DOHH2 (cell line): ENCODE results near the gene NCAM2.

Source experiments
- H3F3A ChIP-seq: fragments of 200-600 bp; sonication (generic), shearing (Covaris generic); 2 replicates; pipeline ENCODE4 v1.6.0; 2016; ENCODE audit warnings: antibody characterized with exemption, mild to moderate bottlenecking; ENCODE audit not compliant: control insufficient read depth, insufficient read depth
- H3K27ac ChIP-seq: fragments of 200-600 bp; sonication (generic); 2 replicates; pipeline ENCODE4 v1.5.1; 2014; ENCODE audit warnings: low read depth, mild to moderate bottlenecking, low read length, moderate library complexity
- H3K27me3 ChIP-seq: fragments of 200-600 bp; sonication (generic); 2 replicates; pipeline ENCODE4 v1.6.1; 2014; ENCODE audit warnings: mild to moderate bottlenecking, low read length, mixed read lengths; ENCODE audit not compliant: control insufficient read depth
- H3K36me3 ChIP-seq: fragments of 200-600 bp; sonication (generic); 2 replicates; pipeline ENCODE4 v1.6.1; 2014; ENCODE audit warnings: mild to moderate bottlenecking, low read length, moderate library complexity, mixed read lengths; ENCODE audit not compliant: control insufficient read depth
- H3K4me1 ChIP-seq: fragments of 200-600 bp; sonication (generic); 2 replicates; pipeline ENCODE4 v1.6.1; 2014; ENCODE audit warnings: mild to moderate bottlenecking, low read length, mixed read lengths; ENCODE audit not compliant: control insufficient read depth
- H3K4me2 ChIP-seq: fragments of 200-600 bp; sonication (generic); 2 replicates; pipeline ENCODE4 v1.6.0; 2014; ENCODE audit warnings: mild to moderate bottlenecking, low read length, moderate library complexity
- H3K4me3 ChIP-seq: fragments of 200-600 bp; sonication (generic); 2 replicates; pipeline ENCODE4 v1.5.1; 2014; ENCODE audit warnings: mild to moderate bottlenecking, low read length, mixed read lengths
- H3K79me2 ChIP-seq: fragments of 200-600 bp; sonication (generic); 2 replicates; pipeline ENCODE4 v1.6.1; 2014; ENCODE audit warnings: mild to moderate bottlenecking, low read length, mixed read lengths; ENCODE audit not compliant: control insufficient read depth
- H3K9me2 ChIP-seq: fragments of 200-600 bp; sonication (generic); replicated peaks from 2 replicates; pipeline ENCODE4 v1.6.1; 2014; ENCODE audit warnings: mild to moderate bottlenecking, low read length, mixed read lengths; ENCODE audit not compliant: control insufficient read depth
- H3K9me3 ChIP-seq: fragments of 200-600 bp; sonication (generic); 2 replicates; pipeline ENCODE4 v1.6.1; 2014; ENCODE audit warnings: antibody characterized with exemption, low read length, mixed read lengths; ENCODE audit not compliant: control insufficient read depth, insufficient read depth
- H4K20me1 ChIP-seq: fragments of 200-600 bp; sonication (generic); 2 replicates; pipeline ENCODE4 v1.6.0; 2014; ENCODE audit warnings: low read depth, mild to moderate bottlenecking, antibody characterized with exemption, low read length, moderate library complexity; ENCODE audit not compliant: control insufficient read depth, insufficient read depth
- EZH2phosphoT487 ChIP-seq: fragments of 200-600 bp; sonication (generic); IDR thresholded peaks from 2 replicates; pipeline ENCODE4 v1.6.1; 2017; ENCODE audit warnings: borderline replicate concordance, mild to moderate bottlenecking, antibody characterized with exemption, low read length, moderate library complexity, mixed read lengths
- TF ChIP-seq, protein P1 (sequence below): fragments of 200-600 bp; sonication (generic); IDR thresholded peaks from one replicate; pipeline ENCODE4 v1.5.1; 2014; ENCODE audit warnings: antibody characterized with exemption, mild to moderate bottlenecking, low read depth, low read length; ENCODE audit not compliant: poor library complexity, severe bottlenecking

NCAM2 gene

GRCh38 chr21:21508859-21509258, 510.6 kb downstream of the NCAM2 start:
- Histone ChIP-seq H3K9me3 (no peaks in the 10 kb centered on the region), H3K36me3 (no peaks in the 10 kb centered on the region), H3K4me1 (no peaks in the 10 kb centered on the region), H3F3A (no peaks in the 10 kb centered on the region), H3K9me2 (no peaks in the 10 kb centered on the region), H3K4me3 (no peak overlapping the region), H3K4me2 (no peak overlapping the region), H4K20me1 (no peaks in the 10 kb centered on the region), H3K79me2 (no peaks in the 10 kb centered on the region), H3K27ac (no peak overlapping the region), H3K27me3 (no peaks in the 10 kb centered on the region)
- no peak for TF ChIP-seq EZH2phosphoT487
- TF ChIP-seq, protein P1, sequence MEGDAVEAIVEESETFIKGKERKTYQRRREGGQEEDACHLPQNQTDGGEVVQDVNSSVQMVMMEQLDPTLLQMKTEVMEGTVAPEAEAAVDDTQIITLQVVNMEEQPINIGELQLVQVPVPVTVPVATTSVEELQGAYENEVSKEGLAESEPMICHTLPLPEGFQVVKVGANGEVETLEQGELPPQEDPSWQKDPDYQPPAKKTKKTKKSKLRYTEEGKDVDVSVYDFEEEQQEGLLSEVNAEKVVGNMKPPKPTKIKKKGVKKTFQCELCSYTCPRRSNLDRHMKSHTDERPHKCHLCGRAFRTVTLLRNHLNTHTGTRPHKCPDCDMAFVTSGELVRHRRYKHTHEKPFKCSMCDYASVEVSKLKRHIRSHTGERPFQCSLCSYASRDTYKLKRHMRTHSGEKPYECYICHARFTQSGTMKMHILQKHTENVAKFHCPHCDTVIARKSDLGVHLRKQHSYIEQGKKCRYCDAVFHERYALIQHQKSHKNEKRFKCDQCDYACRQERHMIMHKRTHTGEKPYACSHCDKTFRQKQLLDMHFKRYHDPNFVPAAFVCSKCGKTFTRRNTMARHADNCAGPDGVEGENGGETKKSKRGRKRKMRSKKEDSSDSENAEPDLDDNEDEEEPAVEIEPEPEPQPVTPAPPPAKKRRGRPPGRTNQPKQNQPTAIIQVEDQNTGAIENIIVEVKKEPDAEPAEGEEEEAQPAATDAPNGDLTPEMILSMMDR, result no peak

DNA sequence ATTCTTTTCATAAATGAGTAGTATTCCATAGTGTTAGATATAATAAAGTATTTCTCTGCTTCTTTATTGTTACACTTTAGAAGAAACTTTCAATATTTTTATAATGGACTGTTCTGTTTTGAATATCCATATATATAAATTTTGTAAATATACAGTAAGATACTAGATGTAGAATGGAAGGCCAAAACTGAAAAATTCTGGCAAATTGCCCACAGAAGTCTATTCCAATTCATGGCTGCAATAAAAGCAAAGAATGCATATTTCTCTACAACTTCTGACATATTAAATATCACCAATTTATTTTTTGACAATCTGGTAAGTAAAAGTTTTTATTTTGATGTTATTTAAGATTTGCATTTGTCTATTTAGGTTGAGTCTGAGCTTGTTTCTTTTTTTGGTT, 532.5 kb downstream of the NCAM2 start:
- Histone ChIP-seq H3K9me3 (no peaks in the 10 kb centered on the region), H3F3A (no peaks in the 10 kb centered on the region), H3K4me2 (no peak overlapping the region), H4K20me1 (no peaks in the 10 kb centered on the region), H3K27me3 (no peaks in the 10 kb centered on the region), H3K4me1 (no peaks in the 10 kb centered on the region), H3K36me3 (no peaks in the 10 kb centered on the region), H3K4me3 (no peak overlapping the region), H3K9me2 (no peaks in the 10 kb centered on the region), H3K79me2 (no peaks in the 10 kb centered on the region), H3K27ac (no peak overlapping the region)
- TF ChIP-seq EZH2phosphoT487, result no peak
- TF ChIP-seq, protein P1, result no peak

DNA sequence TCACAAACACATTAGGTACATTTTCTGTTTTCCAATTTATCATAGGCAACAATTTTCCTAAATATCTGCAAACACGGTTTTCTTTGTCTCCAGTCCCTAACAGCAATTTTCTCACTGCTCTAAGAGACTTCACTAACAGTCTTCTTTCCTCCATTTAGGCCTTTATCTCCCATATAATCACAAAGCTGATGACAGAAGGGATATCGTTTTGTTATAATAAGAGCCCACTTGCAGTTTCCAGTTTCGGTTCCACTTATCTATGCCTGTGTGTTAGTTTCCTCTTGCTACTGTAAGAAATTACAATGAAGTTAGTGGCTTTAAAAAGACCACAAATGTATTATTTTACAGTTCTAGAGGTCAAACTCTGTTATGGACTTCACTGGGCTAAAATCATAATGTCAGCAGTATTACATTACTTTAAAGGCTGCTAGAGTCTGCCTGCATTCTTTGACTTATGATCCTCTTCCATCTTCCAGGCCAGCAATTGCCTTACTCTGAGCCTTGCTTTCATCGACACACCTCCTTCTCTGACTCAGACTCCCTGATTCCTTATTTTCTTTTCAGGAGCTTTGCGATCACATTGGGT, 549.3 kb downstream of the NCAM2 start:
- no peaks in the 10 kb centered on the region for H3K79me2 ChIP-seq
- H3K4me1 ChIP-seq, result no peaks in the 10 kb centered on the region
- no peaks in the 10 kb centered on the region for H3K36me3 ChIP-seq
- no peaks in the 10 kb centered on the region for H3K9me2 ChIP-seq
- no peaks in the 10 kb centered on the region for H4K20me1 ChIP-seq
- no peaks in the 10 kb centered on the region for H3K27me3 ChIP-seq
- no peak overlapping the region for H3K4me3 ChIP-seq
- H3K4me2 ChIP-seq, result no peak overlapping the region
- no peaks in the 10 kb centered on the region for H3F3A ChIP-seq
- no peak overlapping the region for H3K27ac ChIP-seq
- no peak for TF ChIP-seq EZH2phosphoT487
- TF ChIP-seq, protein P1, result no peak
- no peaks in the 10 kb centered on the region for H3K9me3 ChIP-seq
